Measurements from ENCODE around the gene TDRD7. TPM values are rescaled to one million over a fixed set of nuclear protein-coding genes. Genes with fewer than 3 reads are reported as not detected.

TDRD7 gene
- total RNA-seq, 1 experiment from 2014 or later, result 14.8 TPM

- DNase-seq (ENCODE audit: low read depth), result no peak
Observed at GRCh38 chr9:97503862-97504210, 91.9 kb downstream of the TDRD7 start.

DNA sequence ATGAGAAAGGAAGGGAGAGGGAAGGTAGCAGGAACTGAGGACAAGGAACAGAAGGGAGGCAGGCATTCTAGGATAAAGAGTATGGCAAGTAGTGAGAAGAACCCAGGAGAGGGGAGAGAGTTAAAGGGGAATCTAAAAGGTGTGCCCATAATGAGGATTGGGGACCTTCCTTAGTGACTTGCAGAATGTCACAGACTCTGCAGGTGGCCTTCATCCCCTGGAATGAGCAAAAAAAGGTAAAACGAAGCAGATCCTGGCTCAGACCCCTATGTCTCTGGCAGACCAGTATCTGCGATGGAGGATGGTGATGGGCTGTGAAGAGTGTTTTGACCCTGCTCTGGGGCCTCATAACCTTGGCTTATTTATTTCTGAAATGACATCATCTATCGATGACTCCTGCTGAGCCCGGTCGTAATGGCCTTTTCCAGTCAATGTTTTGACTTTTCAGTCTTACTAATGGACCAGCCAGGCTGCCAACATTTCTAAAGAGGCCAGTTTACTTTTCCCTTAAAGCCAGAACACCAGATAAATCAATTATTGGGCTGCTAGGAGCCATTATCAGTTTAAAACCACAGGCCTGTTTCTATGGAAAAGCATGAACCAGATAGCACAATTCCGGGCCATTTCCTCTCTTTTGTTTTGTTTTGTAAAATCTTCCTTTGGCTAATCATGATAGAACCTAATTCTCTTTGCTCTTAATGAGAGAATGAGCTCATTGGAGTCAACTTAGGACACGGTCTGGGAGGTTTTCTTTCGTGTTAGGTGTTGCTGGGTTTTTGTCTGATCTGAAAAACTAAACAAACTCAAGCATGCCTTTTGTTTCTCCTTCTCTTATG is 92.7 kb downstream of the TDRD7 start:
- DNase-seq (ENCODE audit: low read depth), result no peak

GRCh38 chr9:97505845-97506244 is 93.9 kb downstream of the TDRD7 start:
- no peak for DNase-seq (ENCODE audit: low read depth)

- no peak for DNase-seq (ENCODE audit: low read depth)
Observed at GRCh38 chr9:97506306-97506705, 94.4 kb downstream of the TDRD7 start.

DNA sequence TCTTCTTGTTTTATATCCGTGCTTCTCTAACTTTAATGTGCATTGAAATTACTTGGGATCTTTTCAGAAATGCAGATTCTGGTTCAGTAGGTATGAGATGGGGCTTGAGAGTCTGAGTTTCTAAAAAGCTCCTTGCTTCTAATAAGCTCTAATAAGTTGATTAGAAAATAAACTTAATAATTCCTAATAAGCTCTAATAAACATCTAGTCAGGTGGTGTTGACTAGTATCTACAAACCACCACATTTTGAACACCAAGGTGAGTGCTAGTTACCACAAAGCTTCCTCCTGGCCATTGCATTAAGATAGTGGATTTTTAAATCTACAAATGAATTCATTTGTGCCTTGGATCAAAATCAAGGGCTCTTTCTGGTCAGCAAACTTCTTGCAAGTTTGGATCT is 94.9 kb downstream of the TDRD7 start:
- DNase-seq (ENCODE audit: low read depth), result no peak

DNA sequence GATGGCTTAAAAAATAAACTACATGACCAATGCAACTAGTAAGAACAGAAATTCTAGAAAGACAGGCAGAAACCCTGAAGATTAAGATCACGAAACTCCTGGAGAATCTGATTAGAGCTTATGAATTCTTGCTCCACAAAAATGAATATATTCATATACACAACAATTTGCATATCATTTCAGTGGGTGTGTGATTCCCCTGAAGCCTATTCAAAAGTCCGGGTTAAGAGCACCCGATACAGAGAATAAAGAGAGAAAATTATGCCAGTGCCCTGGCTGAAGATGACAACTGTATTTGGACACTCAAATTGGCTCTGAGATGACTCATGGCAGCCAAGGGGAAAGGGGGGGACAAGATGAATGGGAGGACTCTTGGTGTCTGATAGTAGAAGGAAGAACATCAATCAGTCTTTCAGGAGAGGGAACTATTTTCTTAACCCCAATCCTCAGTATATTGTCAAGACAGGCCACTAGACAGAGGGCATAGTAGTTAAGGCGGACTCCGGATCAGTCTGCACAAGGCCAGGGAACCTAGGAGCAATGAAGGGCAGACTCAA is 95.6 kb downstream of the TDRD7 start:
- peak; percentile 30 for DNase-seq (ENCODE audit: low read depth)

DNA sequence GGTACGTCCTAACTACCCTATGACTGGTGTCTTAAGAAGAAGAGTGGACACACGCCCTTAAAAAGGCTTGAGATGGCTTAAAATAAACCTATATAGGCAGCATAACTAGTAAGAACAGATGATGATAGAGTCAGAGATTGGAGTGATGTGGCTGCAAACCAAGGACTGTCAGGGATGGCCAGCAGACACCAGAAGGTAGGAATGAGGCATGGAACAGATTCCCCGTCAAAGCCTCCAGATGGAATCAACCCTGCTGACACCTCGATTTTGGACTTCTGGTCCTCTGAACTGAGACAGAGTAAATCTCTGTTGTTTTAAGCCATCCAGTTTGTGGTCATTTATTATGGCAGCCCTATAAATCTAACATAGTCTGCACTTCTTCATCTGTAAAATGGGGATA is 97.0 kb downstream of the TDRD7 start:
- no peak for DNase-seq (ENCODE audit: low read depth)

DNA sequence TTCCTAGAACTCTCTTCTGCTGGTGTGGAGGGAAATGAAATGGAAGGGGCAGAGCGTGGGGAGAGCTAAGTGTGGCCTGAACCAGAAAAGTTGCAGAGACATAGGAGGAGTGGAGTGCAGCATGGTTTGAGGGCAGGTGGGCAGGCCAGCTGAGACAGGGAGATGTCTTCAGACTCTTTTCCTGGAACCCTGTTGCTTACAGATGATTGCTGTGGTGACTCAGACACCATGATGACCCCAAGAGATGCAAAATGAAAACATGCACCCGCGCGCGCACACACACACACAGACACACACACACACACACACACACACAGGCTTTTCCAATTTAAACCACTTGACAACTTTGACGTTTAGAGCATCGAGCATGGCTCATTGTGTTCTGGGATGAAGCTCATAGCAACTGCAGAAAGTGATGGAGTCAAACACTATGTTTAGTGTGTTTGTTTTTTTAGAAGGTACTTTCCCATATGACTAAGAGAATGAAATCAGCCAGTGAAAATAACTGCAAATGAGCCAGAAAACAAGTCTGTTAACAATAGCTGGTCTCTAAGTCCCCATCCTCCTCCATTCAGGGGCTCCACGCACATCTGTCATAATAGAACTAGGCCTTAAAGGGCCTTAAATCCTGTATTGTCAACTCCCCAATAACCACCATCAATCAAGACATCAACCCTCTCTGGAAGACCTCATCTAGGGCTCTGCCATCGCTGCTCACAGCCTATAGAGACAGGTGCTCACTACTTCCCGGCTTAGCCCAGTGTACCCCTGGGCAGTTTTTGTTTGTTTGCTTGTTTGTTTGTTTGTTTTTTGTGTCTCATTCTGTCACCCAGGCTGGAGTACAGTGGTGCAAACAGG is 99.1 kb downstream of the TDRD7 start:
- DNase-seq (ENCODE audit: low read depth), result peak; percentile 90

DNA sequence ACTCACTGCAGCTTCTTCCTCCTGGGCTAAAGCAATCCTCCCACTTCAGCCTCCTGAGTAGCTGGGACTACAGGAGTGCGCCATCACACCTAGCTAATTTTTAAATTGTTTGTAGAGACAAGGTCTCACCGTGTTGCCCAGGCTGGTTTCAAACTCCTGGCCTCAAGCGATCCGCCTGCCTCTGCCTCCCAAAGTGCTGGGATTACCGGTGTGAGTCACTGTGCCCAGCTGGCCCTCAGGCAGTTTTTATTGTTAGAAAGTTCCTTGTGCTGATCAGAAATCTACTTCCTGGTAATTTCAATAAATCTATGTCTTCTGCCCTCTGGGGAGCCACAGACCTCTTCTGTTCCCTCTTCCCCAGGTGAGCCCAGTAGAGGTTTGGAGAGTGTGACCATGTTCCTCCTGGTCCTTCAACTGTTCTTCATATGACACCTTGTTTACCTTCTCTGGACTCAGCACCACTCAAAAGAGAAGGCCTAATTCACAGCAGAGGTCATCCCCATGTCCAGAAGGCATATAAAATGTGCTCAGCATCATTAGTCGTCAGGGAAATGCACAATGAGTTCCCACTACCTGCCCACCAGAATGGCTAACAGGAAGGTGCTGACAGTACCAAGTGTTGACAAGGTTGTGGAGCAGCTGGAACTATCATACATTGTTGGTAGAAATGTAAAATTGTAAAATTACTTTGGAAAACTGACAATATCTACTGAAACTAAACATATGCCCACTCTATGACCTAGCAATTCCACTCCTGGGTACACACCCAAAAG is 99.9 kb downstream of the TDRD7 start:
- DNase-seq (ENCODE audit: low read depth), result peak; percentile 70

GRCh38 chr9:97512966-97513560 is 101.2 kb downstream of the TDRD7 start:
- no peak for DNase-seq (ENCODE audit: low read depth)

DNA sequence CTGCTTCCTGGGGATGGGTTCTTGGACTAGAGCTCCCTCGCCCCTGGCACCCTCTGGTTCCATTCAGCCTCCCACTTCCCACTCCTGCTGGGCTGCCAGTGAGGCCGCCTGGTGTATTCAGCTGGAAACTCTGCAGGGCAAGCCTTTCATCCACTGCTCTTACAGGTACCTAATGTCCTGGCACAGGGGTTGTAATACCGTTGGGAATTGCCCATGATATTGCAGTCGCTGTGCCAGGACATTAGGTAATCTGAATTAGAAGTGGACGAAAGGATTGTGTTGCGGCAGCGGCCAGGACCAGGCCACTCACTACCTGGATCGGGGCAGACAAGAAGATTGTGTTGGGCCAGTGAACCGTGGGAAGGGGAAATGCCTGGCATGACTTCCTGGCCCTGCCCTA is 102.6 kb downstream of the TDRD7 start:
- DNase-seq (ENCODE audit: low read depth), result no peak

DNA sequence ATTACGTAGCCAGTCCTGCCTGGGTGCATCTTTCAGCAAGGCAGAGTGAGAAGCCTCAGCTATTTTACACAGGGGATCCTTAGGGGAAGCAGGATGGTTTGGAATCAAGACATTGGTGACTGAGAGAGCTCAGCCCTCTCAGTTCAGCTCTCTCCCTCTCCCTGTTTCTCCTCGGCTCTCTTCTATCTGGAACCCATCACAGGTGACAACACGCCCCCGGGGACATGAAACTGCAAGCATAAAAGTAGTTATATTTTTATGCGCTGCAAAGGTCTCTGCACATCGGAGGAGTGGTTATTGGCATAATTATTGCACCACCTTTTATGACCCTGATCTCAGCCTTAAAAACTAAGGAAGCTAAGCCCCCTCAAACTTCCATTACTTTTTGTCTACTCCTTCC is 103.8 kb downstream of the TDRD7 start:
- DNase-seq (ENCODE audit: low read depth), result no peak

DNA sequence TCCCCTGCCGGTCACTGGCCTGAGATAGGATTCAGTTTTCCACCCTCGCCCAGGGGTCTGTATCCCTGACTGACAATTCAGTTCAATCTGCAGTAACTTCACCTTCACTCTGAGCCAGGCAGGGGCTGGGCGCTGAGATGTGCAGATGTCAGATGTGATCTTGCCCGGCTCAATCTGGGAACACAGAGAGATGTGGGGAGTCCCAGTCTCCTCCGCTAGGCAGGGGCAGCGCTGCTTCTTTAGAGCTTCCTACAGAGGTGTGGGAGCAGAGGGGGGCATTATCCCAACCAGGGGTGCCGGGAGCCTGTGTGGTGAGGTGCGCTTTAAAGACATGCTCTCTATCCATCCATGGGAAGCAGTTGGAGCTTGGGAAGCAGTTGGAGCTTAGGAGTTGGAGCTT is 104.2 kb downstream of the TDRD7 start:
- no peak for DNase-seq (ENCODE audit: low read depth)

DNA sequence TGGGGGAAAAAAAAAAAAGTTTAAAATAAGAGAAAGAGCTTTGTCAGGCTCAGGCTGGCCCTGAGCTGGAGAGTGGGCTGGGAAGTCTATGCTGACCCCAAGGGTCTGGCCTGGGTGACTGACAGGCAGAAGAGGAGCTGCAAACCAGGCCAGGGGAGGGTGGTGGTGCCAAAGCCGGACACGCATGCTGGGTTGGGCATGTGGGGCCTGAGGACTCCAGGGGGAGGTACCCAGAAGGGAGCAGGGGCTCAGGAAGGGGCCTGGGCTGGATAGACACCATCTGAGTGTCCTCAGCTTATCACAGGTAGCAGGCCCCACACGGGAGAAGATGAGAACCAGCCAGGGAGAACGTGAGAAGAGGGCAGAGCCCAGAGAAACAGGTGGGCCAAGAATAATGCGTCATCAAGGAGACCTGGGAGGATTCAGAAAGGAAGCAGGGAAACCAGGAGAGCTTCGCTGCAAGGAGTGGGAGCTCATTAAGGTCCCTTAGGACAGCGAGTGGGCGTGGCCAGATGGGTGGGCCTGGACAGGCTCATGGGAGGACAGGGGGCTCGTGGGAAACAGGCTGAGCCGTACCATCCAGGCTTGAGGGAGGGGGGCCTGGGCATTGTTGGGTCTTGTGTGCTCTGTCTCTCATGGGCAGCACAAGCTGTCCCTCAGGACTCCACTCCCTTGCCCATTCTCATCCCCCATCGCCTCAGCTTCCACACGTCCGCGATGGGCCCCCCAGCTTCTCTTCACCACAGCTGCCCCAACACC is 105.6 kb downstream of the TDRD7 start:
- no peak for DNase-seq (ENCODE audit: low read depth)

DNA sequence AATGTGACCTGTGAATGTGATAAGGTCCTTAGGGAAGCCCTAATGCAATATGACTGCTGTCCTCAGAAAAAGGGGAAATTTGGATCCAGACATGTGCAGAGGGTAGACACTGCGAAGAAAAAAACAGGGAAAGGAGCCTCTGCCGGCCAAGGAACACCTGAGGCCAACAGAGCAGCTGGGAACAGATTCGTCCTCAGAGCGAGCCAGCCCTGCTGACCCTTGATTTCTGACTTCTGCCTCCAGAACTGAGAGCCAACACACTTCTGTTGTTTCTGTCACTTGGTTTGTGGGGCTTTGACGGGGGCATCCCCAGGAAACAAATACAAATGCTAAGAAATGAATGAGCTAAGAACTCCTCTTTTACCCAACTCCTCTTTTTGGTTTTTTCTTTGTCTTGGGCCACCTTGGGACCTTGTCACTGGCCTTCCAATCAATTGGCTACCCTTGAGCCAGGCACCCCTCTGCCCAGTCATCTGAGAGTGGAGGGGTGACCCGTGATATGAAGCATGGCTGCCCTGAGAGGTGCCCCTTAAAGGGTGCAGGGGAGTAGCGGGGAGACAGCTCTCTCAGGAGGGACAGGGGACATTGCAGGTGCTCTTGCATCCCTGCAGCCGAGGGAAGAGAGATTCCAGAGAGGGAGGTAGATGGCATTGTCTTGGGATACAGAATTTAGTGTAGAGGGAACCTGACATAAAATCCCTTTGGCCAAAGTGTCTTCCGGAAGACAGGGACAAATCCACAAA is 106.4 kb downstream of the TDRD7 start:
- DNase-seq (ENCODE audit: low read depth), result no peak

DNA sequence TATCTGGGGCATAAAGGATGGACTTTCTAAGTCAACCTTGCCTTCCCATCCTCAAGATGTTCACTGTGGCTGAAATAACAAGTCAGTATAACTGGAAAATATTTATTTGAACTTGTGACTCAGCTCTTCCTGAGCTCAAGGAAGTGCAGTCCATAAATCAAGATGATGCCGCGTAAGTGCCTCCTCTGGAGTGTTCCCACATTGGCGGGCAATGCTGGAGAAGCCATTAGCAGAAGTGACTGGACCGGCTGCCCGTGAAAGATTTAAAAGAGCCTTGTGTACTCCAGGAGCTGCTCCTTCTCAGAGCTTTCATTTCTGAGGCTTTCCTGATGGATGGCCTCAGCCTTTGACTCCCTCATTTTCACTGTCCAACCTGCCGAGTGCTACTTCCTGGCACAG is 107.0 kb downstream of the TDRD7 start:
- peak; percentile 87 for DNase-seq (ENCODE audit: low read depth)

DNA sequence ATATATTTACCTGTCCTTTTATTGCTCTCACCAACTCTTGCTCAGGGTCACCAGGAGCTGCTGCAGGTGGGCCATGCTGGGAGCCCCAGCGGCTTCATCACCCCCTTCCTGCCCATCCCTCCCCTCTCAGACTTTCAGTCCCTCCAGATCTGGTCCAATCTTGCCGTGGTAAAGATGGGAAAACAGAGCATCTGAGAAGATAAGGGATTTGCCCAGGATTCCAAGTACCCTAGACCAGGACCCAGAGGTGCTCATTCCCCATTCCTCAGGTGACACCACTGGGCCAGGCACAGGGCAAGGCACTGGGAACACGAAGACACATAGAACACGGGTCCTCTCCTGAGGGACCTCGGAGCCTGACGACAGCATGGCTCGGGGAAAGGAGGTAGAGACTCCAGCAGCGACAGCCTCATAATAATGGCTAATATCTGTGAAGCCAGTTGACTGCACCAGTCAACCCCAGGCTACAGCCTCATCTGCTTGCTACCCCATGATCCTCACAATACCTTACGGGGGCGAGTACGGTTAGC is 107.6 kb downstream of the TDRD7 start:
- no peak for DNase-seq (ENCODE audit: low read depth)

- DNase-seq (ENCODE audit: low read depth), result no peak
Observed at GRCh38 chr9:97521576-97522333, 109.9 kb downstream of the TDRD7 start.

- no peak for DNase-seq (ENCODE audit: low read depth)
Observed at GRCh38 chr9:97524424-97524823, 112.5 kb downstream of the TDRD7 start.

Measured in RPMI7951 (cell line).